IPS-18c (cell line): Measurements from ENCODE around the gene PIGV.
"Not testable (repeated sequence)": the region's sequence is repeated elsewhere in the genome, so short reads cannot be mapped to it uniquely, and the experiment has no call there.

Experiments used
- H3K4me3 ChIP-seq: 2 replicates; pipeline ENCODE4 v1.7.0; 2013; ENCODE audit warnings: low read depth, mild to moderate bottlenecking, low read length, moderate library complexity; ENCODE audit not compliant: insufficient read depth
- H3K9me3 ChIP-seq: one replicate; pipeline ENCODE4 v1.6.1; 2013; ENCODE audit warnings: mild to moderate bottlenecking, low read length, moderate library complexity; ENCODE audit not compliant: control insufficient read depth, insufficient read depth

Gene PIGV

DNA sequence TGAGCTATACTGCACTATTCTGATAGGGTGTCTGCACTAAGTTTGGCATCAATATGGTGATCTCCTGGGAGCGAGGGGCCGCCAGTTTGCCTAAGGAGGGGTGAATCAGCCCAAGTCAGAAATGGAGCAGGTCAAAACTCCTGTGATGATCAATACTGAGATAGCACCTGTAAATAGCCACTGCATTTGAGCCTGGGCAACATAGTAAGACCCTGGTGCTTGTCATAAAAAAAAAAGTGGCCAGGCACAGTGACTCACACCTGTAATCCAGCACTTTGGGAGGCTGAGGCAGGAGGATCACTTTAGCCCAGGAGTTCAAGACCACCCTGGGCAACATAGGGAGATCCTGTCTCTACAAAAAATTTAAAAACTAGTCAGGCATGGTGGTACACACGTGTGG lies 27.1 kb downstream of the PIGV start:
- H3K9me3 ChIP-seq = peaks cover 6% of the 10 kb centered on the region

DNA sequence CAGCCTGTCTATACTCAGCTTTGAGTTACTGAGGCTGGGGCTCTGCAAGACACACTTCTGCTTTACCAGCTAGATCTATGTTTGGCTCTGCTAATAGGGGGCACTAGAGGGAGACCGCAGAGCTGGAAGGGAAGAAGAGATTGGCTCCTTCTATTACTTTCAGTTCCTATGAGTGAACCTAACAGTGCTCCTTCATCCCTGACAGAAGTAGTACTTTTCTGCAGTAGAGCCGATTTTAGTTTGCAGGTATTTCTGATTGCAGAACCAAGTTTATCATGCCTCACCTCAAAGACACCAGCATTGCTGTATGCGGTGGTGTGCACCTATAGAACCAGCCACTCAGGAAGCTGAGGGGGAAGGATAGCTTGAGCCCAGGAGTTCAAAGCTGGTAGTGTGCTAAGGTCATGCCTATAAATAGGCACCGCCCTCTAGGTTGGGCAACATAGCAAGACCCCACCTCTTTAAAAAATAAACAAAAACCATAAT lies 33.1 kb downstream of the PIGV start:
- no peak overlapping the region for H3K4me3 ChIP-seq
- H3K9me3 ChIP-seq = no peaks in the 10 kb centered on the region

More for the DNA sequence above, 27.1 kb downstream of the PIGV start:
- no peak overlapping the region for H3K4me3 ChIP-seq

DNA sequence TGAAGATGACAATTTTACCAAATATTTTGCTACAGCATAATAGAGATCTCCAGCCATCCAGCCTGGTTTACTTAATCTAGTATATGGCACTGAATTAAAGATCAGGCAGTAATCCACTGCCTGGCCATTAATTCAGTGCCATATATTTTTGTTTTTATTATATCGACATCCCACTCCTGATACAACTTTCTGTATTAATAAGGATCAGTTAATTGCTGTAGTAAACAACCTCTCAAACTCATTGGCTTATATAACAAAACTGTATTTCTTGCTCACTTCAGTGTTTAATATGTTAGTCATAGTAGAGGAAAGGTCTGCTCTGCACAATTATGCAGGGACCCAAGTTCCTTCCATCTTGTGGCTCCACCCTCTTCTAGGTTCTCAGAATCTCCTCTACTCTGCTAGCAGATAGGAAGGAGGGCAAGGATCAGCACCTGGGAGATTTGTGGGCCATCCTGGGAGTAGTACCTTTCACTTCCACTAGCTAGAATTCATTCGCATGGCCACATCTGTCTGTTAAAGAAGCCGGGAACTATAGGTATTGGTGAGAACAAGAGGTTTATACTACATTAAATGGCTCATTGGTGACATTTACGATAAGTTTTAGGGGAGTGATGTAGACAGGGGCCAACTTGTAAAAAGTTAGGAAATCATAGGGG lies 35.1 kb downstream of the PIGV start:
- Histone ChIP-seq H3K9me3 (no peaks in the 10 kb centered on the region), H3K4me3 (no peak overlapping the region)

DNA sequence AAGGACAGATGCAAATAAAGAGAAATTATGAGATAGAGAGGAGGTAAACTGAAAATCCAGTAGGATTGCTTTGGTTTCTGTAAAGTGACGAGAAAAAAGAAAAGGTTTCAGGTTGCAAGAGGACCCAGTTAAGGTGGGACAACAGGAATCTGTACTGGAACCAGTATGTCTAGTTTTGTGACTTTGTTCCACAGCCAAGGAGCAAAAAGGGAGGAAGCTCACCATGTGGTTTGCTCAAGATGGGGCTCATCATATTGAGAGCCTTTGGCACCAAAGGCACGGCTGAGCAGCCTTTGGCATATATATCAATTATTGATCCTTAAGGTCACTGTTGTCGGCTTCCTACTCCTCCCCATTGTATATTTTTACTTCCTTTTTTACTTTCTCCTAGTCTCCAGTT lies 37.0 kb downstream of the PIGV start:
- no peaks in the 10 kb centered on the region for H3K9me3 ChIP-seq
- H3K4me3 ChIP-seq = no peak overlapping the region

DNA sequence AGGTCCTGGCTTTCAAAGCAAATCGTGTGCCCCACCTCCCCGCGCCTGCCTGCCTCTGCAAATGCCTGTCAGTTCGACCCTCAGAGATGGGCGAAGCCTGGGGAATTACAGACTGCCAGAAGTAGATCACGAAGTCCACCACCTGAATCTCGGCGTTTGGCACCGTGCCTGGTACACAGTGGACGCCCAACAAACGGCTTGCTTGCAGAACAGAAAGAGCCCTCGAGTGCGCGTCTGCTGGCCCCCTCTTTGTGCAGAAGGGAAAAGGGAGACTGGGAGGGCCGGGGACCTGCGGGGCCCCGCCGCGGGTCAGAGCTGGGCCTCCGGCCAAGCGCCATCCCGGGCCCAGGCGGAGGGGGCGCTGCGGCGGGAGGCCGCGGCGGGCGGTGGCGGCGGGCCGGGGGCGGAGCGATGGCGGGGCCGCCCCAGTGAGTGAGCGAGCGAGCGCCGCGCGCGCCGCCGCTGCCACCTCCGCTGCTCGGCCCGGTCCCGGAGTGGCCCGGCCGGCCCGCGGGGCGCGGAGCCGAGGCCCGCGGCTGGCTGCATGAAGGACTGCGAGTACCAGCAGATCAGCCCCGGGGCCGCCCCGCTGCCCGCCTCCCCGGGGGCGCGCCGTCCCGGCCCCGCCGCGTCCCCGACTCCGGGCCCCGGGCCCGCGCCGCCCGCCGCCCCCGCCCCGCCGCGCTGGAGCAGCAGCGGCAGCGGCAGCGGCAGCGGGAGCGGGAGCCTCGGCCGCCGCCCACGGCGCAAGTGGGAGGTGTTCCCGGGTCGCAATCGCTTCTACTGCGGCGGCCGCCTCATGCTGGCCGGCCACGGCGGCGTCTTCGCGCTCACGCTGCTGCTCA lies 38.7 kb downstream of the PIGV start, which contains the start of gene ZDHHC18:
Gene ZDHHC18, plus strand, starts transcription at position 428 of the 845 bp plus-strand sequence. Its CDS starts 117 bp downstream, at position 545.
- Histone ChIP-seq H3K4me3 (peak within 1 kb of the TSS; percentile 67), H3K9me3 (no peaks in the 10 kb centered on the region)

DNA sequence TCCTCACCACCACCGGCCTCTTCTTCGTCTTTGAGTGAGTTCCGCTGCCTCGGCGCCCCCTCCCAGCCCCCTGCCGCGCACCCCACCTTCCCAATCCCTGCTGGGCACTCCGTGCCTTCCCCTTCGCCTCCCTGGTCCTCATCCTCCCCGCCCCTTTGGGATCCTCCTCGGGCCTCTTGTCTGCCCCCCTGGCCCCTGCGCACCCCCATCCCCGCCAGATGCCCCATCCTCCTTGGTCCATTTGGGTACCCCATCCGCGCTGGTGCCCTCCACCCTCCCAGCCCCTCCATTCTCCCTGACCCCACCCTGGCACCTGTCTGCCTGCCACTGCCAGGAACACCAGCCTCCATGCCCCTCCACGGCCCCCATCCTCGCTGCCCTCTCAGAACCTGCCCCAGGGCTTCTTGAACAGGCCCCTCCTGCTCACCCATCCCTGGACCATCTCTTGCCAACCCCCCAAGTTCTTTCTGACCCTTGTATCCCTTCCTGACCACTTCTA lies 39.4 kb downstream of the PIGV start:
- Histone ChIP-seq H3K4me3 (peak overlapping the region; percentile 67), H3K9me3 (no peaks in the 10 kb centered on the region)

DNA sequence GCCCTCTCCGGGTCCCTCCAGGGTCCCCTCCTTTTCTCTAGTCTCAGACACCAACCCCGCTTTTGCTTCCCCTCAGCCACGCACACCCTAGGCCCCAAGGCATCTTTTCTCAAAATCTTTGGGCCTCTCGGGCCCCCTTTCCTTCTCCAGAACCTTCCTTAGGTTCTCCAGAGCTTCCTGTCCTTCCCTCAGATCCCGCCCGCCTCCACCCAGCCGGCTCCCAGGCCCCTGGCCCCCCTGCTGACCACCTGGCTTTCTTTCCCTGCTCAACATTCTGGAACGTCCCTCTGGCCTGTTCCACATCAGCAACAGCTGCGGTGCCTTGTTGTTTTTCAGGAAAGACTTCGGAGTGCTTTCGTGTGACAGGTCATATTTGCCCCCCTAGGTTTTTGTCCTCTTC lies 39.9 kb downstream of the PIGV start:
- H3K4me3 ChIP-seq = peak overlapping the region; percentile 67
- H3K9me3 ChIP-seq = no peaks in the 10 kb centered on the region

DNA sequence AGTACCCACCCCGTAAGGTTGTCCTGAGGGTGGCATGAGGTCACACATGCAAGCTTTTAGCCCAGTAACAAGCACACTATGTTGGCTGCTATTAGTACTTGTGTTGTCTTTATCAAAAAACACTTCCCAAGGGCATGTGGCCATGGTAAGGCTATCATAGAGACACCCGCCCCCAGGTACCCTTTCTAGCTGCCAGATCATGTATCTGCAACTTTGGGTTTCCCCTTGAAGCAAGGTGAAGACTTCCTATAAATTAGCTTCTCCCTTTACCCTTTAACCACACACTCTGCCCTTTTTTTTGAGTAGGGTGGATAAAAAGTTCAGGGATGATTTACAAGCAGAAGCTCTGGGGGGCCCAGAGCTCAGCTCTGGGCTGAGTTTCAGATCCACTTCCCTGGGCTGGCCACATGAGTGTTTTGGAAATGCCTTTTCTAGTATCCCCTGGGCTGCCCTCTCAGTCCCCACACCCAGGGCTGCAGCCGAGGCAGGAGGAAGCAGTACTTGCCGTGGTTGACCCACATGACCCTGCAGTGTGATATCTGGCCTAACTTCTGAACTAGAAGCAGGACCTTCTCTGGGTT lies 40.8 kb downstream of the PIGV start:
- H3K4me3 ChIP-seq = peak overlapping the region; percentile 28; the same call in 1 of the 2 replicates
- H3K9me3 ChIP-seq = no peaks in the 10 kb centered on the region

DNA sequence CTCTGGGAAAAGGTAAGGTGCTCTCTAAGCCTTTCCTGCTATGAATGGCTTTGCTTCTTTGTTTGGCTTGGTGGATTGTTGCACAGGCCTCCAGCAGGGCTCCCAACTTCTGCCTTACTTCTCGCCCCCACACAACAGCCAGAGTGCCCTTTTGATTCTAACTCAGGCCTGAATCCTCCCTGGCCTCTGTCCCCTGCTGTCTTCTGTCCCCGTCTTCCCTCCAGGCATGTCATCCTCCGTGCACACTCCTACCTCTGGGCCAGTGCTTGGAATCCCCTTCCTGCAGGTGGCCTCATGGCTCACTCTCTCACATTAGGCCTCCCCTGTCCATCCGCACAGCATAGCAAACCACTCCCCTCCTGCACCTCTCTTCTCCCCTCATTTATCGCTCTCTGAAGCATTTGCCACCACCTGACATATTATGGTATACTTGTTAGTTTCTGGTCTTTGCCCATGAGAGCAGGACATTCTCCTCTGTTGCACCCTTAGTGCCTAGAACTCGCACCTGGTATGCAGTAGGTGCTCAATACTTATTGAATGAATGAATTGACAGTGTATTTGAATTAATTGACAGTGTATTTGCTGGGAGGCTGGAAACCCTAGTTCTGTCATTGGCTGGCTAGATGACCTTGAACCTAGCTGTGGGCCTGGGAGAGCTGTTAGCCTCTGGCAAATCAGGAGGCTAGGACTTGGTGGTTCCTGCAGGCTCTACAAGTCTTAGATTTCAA lies 41.6 kb downstream of the PIGV start:
- no peaks in the 10 kb centered on the region for H3K9me3 ChIP-seq
- H3K4me3 ChIP-seq = peak overlapping the region; percentile 28; the same call in 1 of the 2 replicates

DNA sequence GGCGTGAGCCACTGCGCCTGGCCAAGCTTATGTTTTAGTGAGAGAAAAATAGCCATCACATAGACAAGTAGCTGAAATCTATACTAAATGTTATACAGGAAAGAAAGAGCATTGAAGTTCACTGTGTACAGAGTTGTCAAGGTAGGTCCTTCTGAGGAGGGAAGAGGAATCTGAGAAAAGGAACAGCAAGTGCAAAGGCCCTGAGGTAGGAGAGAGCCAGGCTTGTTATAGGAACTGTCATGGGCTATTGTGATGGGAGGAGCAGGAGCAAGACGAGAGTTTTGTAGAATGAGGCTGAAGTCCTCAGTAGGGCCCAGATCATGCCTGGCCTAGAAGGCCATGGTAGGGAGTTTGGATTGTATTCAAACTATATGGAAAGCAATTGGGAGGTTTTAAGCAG lies 43.3 kb downstream of the PIGV start:
- H3K4me3 ChIP-seq = no peak overlapping the region
- H3K9me3 ChIP-seq = no peaks in the 10 kb centered on the region

DNA sequence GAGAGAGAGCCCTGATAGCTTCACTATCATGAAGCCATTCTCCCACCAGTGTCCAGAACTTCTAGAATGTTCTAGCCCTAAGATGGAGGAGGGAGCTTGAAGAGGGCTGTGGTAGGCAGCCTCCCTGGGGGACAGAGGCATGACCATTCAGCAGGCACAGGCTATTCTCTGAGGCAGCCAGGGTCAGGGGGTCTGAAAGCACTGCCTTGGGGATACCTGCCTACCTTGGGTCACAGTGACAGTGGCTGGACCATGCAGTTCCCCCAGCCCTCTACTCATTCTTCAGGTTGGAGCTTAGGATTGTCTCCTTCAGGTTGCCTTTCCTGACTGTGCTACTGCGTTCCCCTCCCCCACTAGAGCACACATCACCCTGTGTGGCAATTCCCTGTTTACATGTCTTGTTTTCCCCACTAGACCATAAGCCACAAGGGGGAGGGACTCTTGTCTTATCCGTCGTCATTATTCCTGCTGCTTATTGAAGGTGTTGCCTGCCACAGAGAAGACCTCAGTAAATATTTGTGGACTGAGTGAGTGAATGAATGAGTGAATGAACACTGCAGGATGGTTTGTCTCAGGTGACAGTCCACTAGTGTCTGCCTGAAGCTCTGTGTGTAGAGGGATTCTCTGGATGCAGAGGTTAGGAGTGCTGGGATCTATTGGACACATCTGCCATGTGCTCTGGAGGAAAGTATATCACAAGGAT lies 43.9 kb downstream of the PIGV start:
- Histone ChIP-seq H3K9me3 (no peaks in the 10 kb centered on the region), H3K4me3 (no peak overlapping the region)

DNA sequence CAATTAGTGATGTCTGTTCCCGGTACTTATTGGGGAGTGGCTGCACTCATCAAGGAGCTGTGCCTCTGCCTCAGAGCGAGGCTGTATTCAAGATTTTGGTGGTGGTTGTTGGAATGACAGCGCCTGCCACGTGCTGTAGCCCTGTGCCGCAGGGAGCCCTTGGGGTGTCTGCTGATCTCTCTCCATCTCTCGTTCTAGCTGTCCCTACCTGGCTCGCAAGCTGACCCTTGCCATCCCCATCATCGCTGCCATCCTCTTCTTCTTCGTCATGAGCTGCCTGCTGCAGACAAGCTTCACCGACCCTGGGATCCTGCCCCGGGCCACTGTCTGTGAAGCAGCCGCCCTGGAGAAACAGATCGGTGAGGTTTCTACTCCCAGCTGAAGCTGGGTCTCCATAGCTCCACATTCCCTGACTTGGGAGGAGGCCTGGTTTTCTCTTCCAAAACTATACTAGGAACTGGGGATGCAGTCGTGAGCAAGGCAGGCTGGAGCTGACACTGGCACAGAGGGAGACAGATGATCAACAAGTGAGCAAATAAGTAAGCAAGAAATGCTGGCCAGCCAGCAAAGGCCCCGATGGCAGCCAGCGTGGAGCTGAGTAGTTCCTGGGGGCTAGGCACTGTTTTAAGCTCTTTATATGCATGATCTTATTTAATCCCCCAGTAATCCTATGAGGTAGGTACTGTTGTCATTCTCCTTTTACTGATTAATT lies 44.7 kb downstream of the PIGV start:
- H3K4me3 ChIP-seq = no peak overlapping the region

DNA sequence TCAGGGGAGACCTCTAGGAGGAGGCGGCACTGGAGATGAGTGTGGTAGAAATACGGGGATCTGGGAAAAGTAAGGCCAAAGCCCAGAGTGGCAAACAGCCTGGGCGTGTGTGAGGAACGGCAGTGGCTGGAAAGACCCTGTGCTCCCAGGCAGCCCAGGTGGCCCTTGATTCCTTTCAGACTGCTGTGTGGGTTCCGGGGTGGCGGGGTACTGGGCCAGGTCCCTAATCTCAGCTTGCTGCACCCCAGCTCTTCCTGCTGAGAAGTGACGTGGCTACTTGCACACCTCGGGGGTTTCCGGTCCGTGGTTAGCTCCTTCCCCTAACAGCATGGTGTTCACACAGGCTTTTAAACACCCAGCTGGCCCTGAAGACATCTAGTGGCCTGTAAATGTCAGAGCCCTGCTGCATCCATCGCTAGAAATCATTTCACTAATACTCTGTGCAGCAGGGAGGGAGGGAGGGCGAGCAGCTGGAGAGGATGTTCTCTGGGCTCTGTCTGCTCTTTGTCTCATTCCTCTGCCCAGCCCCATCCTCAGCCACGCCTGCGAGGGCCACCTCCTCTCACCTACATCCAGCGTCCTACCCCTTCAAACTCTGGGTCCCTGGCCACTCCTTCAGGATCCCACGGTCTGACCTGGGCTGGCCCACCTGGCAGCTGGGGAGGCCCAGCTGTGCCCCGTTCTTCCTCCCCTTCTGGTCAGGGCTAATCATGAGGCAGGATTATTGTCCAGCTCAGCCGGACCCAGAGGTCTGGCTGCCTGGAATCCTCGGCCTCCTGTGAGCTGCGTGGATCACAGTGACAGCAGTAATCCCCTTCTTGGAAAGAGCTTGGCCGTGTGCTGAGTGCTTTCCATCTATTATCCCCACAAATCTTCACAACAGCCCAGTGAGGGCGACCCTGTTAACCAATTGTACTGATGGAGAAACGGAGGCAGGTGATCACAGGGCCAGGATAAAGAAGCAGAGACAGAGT lies 46.0 kb downstream of the PIGV start:
- Histone ChIP-seq H3K9me3 (no peaks in the 10 kb centered on the region), H3K4me3 (no peak overlapping the region)

More for the DNA sequence above, 44.7 kb downstream of the PIGV start:
- no peaks in the 10 kb centered on the region for H3K9me3 ChIP-seq

DNA sequence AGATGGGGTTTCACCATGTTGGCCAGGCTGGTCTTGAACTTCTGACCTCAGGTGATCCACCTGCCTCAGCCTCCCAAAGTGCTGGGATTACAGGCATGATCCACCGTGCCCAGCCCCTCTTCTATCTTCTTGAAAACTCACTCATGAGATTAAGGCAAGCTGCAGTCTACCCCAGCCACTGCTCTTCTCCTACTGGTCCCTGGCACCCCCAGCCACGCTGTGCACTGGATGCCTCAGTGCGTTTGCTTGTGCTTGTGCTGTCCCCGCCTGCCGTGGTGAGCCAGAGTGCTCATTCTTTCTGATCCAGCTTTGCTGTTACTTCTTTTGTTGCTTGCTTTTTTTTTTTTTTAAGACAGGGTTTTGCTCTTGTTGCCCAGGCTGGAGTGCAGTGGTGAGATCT lies 49.9 kb downstream of the PIGV start:
- H3K9me3 ChIP-seq, H3K4me3 ChIP-seq: not testable (repeated sequence)
